ENCODE data around the gene SMYD3. TPM values are rescaled to one million over a fixed set of nuclear protein-coding genes. Genes with fewer than 3 reads are reported as not detected.

The SMYD3 gene
- total RNA-seq, 1 experiment from 2014 or later, result 25.5 TPM

GRCh38 chr1:245797592-245798348 is 709.3 kb downstream of the SMYD3 start:
- no peaks in the 10 kb centered on the region for H3K79me1 ChIP-seq (ENCODE audit: insufficient read depth, low read depth, low read length, poor library complexity, severe bottlenecking)
- no peak overlapping the region for H2BK20ac ChIP-seq (ENCODE audit: low read depth, low read length, poor library complexity, severe bottlenecking)
- H3K9me3 Mint-ChIP-seq, result no peaks in the 10 kb centered on the region
- no peak overlapping the region for H3K9ac ChIP-seq (ENCODE audit: extremely low read depth, insufficient read length, low read length)
- no peak overlapping the region for H3K4me3 Mint-ChIP-seq
- no peak overlapping the region for H3K4ac ChIP-seq (ENCODE audit: low read depth, low read length)
- H4K5ac ChIP-seq (ENCODE audit: insufficient read length, low read depth, low read length), result no peak overlapping the region
- H2BK120ac ChIP-seq (ENCODE audit: low read depth, low read length, poor library complexity, severe bottlenecking), result no peak overlapping the region
- no peak overlapping the region for H2AFZ ChIP-seq (ENCODE audit: low read length)
- peak; percentile 49 for DNase-seq
- H3K27me3 ChIP-seq (ENCODE audit: insufficient read depth, low read length), result no peaks in the 10 kb centered on the region
- no peak overlapping the region for H3K27ac ChIP-seq (ENCODE audit: insufficient read length, low read depth, low read length)
- H3K27ac Mint-ChIP-seq, result no peak overlapping the region
- H3T11ph ChIP-seq (ENCODE audit: low read length), result no peak overlapping the region
- H3K23me2 ChIP-seq (ENCODE audit: insufficient read length, low read depth, low read length, poor library complexity, severe bottlenecking), result no peaks in the 10 kb centered on the region
- no peak overlapping the region for H3K4me2 ChIP-seq (ENCODE audit: insufficient read depth, insufficient read length, low read length)
- H4K8ac ChIP-seq (replicated peaks; ENCODE audit: insufficient read length, low read depth, low read length), result no peak overlapping the region
- no peaks in the 10 kb centered on the region for H3K9me3 ChIP-seq (ENCODE audit: control insufficient read depth, low read depth, low read length)
- H3K23ac ChIP-seq (ENCODE audit: insufficient read length, low read depth, low read length), result no peak overlapping the region
- H3K18ac ChIP-seq (ENCODE audit: insufficient read length, low read depth, low read length), result no peak overlapping the region
- no peak overlapping the region for H2BK12ac ChIP-seq (ENCODE audit: insufficient read length, low read depth, low read length)
- H2BK5ac ChIP-seq (ENCODE audit: insufficient read length, low read length), result no peak overlapping the region
- no CpG with 5 or more reads among the region's 14 CpGs for WGBS (ENCODE audit: extremely low coverage, insufficient read length, low lambda C conversion rate)
- H3K56ac ChIP-seq (ENCODE audit: insufficient read length, low read depth, low read length), result no peak overlapping the region
- no peak overlapping the region for H2BK15ac ChIP-seq (ENCODE audit: low read depth, low read length)
- no peaks in the 10 kb centered on the region for H3K4me1 Mint-ChIP-seq
- no peaks in the 10 kb centered on the region for H4K20me1 ChIP-seq (ENCODE audit: control insufficient read depth, insufficient read depth, insufficient read length)
- H2AK5ac ChIP-seq (ENCODE audit: insufficient read length, low read length), result no peak overlapping the region
- no peak overlapping the region for H4K91ac ChIP-seq (ENCODE audit: insufficient read length, low read depth, low read length)
- H3K14ac ChIP-seq (ENCODE audit: insufficient read depth, low read length), result no peak overlapping the region
- no peaks in the 10 kb centered on the region; the same call in 1 of the 2 replicates for H3K27me3 Mint-ChIP-seq (ENCODE audit: low read depth)
- TF ChIP-seq, protein P1, sequence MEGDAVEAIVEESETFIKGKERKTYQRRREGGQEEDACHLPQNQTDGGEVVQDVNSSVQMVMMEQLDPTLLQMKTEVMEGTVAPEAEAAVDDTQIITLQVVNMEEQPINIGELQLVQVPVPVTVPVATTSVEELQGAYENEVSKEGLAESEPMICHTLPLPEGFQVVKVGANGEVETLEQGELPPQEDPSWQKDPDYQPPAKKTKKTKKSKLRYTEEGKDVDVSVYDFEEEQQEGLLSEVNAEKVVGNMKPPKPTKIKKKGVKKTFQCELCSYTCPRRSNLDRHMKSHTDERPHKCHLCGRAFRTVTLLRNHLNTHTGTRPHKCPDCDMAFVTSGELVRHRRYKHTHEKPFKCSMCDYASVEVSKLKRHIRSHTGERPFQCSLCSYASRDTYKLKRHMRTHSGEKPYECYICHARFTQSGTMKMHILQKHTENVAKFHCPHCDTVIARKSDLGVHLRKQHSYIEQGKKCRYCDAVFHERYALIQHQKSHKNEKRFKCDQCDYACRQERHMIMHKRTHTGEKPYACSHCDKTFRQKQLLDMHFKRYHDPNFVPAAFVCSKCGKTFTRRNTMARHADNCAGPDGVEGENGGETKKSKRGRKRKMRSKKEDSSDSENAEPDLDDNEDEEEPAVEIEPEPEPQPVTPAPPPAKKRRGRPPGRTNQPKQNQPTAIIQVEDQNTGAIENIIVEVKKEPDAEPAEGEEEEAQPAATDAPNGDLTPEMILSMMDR (conservative IDR thresholded peaks at IDR 0.05), result peak; percentile 76
- H3K79me2 ChIP-seq (ENCODE audit: insufficient read depth, low read length), result no peaks in the 10 kb centered on the region
- H3K36me3 Mint-ChIP-seq (ENCODE audit: insufficient read depth in 1 of 3, low read depth in 3 of 3), result no peaks in the 10 kb centered on the region
- no peaks in the 10 kb centered on the region for H3K4me1 ChIP-seq (ENCODE audit: insufficient read depth, low read length)

Data from H9 (cell line).